GM20000 (cell line): ENCODE results near the gene XYLT1.

Source experiments
- DNase-seq: peaks from one replicate; pipeline ENCODE4 v3.0.0; 2012; ENCODE audit warnings: low spot score
- CTCF ChIP-seq: IDR thresholded peaks from 2 replicates; pipeline ENCODE4 v1.5.1; 2012; ENCODE audit warnings: mild to moderate bottlenecking, control low read depth; ENCODE audit errors: extremely low read depth, missing control alignments

XYLT1 gene

DNA sequence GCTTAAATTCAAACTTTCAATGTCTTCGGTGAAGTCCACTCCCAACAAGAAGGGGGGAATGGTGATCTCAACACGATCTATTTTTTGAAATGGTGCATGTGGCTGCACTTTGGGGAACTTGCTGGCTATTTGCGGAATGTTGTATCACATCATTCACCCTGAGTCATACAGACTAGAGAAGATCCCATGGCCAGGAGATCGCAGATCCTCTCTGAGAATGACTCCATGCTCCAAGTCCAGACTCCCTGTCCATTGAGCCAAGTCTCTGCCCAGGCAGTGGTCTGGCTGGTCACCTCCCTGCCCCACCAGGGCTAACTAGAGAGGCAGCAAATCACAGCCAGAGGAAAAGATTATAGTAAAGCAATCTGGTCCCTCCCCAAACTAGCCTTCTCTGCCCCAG lies 120.6 kb downstream of the XYLT1 start:
- TF ChIP-seq CTCF: no peak
- DNase-seq: no peak

DNA sequence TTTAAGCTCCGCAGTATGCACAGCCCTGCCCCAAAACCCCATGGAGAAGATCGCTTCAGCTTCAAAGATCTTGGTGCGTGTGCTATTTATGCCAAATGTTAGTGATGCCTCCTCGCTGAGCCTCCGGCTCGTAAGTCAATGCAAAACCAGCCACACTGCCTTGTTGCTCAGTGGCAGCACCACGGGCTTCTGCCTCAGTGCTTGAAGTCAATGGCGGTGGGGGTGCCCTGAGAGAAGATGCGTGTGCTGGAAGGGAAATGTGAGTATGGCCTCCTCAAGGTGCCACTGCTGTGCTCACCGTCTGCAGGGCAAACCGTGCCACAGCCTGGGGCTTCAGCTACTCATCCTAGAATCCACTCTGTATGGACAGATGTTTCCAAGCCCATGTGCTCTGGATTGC lies 121.9 kb downstream of the XYLT1 start:
- TF ChIP-seq CTCF: no peak
- no peak for DNase-seq

DNA sequence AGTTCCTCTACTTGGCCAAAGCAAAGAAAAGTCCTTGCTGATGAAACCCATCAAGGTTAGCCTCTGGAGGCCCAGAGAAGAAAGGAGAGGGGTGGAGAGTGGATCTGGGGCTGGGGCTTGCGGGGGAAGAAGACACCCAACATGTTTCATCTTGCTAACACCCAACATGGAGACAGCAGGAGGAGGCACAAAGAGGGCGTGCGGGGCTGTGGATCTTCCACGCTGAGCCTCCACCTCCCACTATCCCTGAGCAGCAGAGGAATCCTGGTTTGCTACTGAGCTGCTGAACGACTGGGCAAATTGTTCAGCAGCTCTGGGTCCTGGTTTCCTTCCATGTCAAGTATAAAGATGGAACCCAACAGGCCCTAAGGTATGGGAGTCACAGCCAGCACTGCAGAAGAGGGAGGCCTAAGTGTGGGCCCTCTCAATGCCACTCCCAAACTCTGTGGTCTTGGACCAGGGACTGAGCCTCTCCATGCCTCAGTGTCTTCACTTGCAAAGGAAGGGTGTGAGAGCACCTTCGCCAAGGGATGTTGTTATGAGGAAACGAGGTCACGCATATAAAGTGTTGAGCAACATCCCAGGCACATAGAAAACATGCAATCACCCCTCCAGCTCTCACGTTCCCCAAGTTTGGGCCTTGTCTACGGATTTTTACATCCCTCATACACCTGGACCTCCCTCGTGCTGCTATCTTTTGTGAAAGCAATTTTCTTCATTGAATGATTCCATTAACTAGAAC lies 122.5 kb downstream of the XYLT1 start:
- no peak for DNase-seq
- TF ChIP-seq CTCF: no peak

GRCh38 chr16:17347624-17348023 lies 123.1 kb downstream of the XYLT1 start:
- DNase-seq: no peak
- TF ChIP-seq CTCF: no peak

DNA sequence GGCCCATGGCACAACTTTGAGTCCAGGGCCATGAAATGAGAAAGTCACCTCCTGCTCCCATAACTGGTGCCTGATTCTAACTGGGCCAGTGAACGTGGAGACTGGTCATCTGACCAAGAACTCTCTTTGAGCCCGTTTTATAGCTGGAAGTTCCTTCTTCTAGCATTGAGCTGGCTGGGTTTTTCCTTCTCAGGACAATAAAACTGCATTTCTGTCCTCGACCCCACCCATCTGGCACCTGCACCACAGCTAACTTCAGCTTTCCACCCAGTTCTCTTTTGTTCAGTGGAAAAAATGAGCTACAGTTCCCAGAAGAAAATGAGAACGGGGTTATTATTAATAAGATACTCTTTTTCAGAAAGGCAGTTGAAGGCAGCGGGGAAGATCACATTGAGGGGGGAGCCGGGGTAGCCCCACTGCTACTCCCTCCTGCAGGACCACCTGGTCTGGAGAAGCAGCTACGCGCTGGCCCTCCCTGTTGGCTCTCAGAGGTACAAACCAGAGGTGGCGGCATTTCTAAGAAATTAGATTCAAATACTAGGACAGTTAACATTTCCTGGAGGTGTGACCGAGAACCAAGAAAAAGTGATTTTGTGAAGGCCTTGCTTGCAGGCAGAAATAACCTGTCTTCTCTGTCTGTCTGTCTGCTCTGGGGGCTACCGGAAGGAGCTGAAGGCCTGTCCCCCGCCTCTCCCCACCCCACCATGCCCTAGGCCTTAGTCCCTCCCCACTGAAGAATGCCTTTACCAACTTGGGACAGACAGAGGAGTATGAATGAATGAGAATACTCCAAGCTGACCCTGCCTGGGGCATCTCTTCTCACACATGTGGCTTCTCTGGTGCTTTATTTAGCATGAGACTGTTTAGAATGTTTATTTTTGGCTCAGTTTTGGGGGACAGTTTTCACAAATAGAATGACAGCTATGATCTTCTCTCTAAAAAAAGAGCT lies 123.9 kb downstream of the XYLT1 start:
- TF ChIP-seq CTCF: no peak
- DNase-seq: peak; percentile 43

DNA sequence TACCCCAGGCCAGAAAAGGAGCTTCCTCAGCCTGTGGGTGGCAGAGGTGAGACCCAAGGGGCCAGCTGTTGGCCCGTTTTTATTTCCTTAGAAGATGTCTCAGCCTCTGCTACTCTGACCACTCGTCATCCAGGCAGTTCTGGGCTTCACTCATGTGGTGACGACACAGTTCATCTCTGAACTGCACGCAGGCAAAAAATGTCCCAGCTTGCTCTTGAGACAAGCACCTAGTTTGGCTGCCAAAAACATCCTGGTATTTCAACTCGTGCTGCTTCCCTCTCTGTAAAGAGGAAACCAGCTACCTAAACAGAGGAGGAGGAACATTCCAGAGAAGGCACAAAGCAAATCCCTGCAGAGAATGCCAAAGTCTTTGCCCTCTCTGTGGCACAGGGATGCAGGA lies 125.7 kb downstream of the XYLT1 start:
- TF ChIP-seq CTCF: no peak
- peak; percentile 31 for DNase-seq

- TF ChIP-seq CTCF: no peak
- no peak for DNase-seq
Measured at GRCh38 chr16:17343728-17344127, 127.0 kb downstream of the XYLT1 start.
